NCI-H748 (cell line): ENCODE measurements around the gene OXTR.

Experiments used
- DNase-seq: peaks from one replicate; lab custom pipeline; 2025; ENCODE audit not compliant: unreplicated experiment; lab: John Stamatoyannopoulos, UW

OXTR gene

GRCh38 chr3:8713901-8714759 lies 55.3 kb downstream of the OXTR start:
- DNase-seq = peak; percentile 11

DNA sequence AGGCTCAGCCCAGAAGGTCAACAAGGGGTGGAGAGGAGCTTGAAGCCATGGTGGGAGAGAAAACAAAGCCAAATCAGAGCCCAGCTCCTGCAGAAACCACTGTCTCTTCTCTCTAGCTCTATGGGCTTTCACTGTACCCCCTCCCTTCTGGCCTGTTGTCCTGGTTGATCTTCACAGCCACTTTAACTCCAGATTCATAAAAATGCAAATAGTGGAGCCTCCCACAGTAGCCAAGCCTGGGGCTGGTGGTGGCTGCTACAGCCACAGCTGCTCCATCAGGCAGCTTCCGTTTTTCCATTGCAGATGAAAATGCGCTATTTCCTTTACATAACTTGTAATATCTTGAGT lies 56.5 kb downstream of the OXTR start:
- no peak for DNase-seq

GRCh38 chr3:8712045-8712907 lies 57.1 kb downstream of the OXTR start:
- peak; percentile 29 for DNase-seq

GRCh38 chr3:8709801-8710507 lies 59.5 kb downstream of the OXTR start:
- peak; percentile 89 for DNase-seq

GRCh38 chr3:8709287-8709686 lies 60.1 kb downstream of the OXTR start:
- DNase-seq = no peak

DNA sequence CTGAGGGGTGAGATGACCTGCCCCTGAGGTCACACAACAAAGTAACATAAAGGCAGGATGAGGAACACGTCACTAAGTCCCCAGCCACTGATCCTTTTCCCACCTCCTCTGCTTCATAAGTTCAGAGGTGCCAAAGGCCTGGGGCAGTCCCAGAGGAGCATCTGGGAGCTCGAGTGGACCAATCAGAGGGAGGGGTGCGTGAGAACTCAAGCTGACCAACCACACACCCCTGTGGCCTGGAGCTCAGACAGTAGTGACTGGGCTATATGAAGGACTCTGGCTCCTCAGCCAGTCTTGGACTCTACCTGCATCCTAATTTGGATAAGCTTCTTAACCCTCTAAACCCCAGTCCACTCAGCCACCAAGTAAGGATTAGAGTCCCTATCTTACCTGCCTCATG lies 63.8 kb downstream of the OXTR start:
- no peak for DNase-seq

GRCh38 chr3:8702560-8702959 lies 66.9 kb downstream of the OXTR start:
- no peak for DNase-seq
